ENCODE results near the gene MFN2. TPM values are rescaled to one million over a fixed set of nuclear protein-coding genes. Genes with fewer than 3 reads are reported as not detected.
"Not testable (repeated sequence)": the region's sequence is repeated elsewhere in the genome, so short reads cannot be mapped to it uniquely, and the experiment has no call there.

The MFN2 gene
- polyA plus RNA-seq, 1 of the 3 experiments (the other 2 are of a cell fraction): 43.2 TPM

DNA sequence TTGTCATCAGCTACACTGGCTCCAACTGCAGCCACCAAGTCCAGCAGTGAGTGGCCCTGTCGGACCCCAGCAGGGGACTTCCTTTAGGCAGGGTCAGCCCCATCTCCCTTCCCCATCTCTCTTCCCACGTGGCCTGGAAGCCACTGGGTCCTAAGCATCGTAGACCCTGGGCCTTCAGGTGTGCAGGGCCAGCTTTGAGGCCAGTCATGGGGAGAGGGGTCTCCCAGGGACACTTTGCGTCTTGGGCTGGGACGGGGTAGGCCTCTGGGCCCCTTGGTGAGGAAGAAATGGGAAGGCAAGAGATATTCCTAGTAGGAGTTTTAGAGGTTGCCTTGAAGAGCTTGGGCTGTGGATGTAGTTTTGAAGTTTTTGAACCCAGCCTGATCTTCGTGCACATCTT is 27.0 kb downstream of the MFN2 start:
- ChIA-PET CTCF (no interaction called here), POLR2A (no interaction called here)
- no peak for DNase-seq
- peaks cover 4% of the 10 kb centered on the region for H3F3A ChIP-seq (replicated peaks; ENCODE audit: insufficient read depth)
- TF ChIP-seq RAD21 (IDR thresholded peaks at IDR 0.05; ENCODE audit: low read length) (no peak), NFIC (IDR thresholded peaks at IDR 0.05; ENCODE audit: borderline replicate concordance) (no peak), GABPA (IDR thresholded peaks at IDR 0.05; ENCODE audit: low read depth) (no peak), MXI1 (IDR thresholded peaks at IDR 0.05; ENCODE audit: low read depth, low read length) (no peak), RCOR1 (IDR thresholded peaks at IDR 0.05; ENCODE audit: low read length) (no peak), FOXJ3 (CRISPR knock-in tag; IDR thresholded peaks at IDR 0.05) (no peak), POLR2AphosphoS5 (IDR thresholded peaks at IDR 0.05; ENCODE audit: low read depth, low read length) (no peak), SIN3A (IDR thresholded peaks at IDR 0.05; ENCODE audit: borderline replicate concordance, low read depth, low read length) (no peak), EP300 (IDR thresholded peaks at IDR 0.05; ENCODE audit: borderline replicate concordance in 1 of 2, low read depth in 1 of 2, low read length in 1 of 2) (no peak), FOXM1 (IDR thresholded peaks at IDR 0.05; ENCODE audit: low read depth) (no peak), SMC3 (IDR thresholded peaks at IDR 0.05; ENCODE audit: low read depth, low read length) (no peak), ZBTB33 (IDR thresholded peaks at IDR 0.05; ENCODE audit: borderline replicate concordance, low read depth) (no peak), REST (IDR thresholded peaks at IDR 0.05; ENCODE audit: low read depth, low read length) (no peak), IRF3 (IDR thresholded peaks at IDR 0.05; ENCODE audit: low read depth, low read length) (no peak), YY1 (IDR thresholded peaks at IDR 0.05; ENCODE audit: low read depth) (no peak)
- TF ChIP-seq, protein P1, sequence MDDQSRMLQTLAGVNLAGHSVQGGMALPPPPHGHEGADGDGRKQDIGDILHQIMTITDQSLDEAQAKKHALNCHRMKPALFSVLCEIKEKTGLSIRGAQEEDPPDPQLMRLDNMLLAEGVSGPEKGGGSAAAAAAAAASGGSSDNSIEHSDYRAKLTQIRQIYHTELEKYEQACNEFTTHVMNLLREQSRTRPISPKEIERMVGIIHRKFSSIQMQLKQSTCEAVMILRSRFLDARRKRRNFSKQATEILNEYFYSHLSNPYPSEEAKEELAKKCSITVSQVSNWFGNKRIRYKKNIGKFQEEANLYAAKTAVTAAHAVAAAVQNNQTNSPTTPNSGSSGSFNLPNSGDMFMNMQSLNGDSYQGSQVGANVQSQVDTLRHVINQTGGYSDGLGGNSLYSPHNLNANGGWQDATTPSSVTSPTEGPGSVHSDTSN (IDR thresholded peaks at IDR 0.05): no peak
- TF ChIP-seq, protein P2, sequence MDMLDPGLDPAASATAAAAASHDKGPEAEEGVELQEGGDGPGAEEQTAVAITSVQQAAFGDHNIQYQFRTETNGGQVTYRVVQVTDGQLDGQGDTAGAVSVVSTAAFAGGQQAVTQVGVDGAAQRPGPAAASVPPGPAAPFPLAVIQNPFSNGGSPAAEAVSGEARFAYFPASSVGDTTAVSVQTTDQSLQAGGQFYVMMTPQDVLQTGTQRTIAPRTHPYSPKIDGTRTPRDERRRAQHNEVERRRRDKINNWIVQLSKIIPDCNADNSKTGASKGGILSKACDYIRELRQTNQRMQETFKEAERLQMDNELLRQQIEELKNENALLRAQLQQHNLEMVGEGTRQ (IDR thresholded peaks at IDR 0.05; ENCODE audit: borderline replicate concordance, low read depth, low read length): no peak
- TF ChIP-seq, protein P3, sequence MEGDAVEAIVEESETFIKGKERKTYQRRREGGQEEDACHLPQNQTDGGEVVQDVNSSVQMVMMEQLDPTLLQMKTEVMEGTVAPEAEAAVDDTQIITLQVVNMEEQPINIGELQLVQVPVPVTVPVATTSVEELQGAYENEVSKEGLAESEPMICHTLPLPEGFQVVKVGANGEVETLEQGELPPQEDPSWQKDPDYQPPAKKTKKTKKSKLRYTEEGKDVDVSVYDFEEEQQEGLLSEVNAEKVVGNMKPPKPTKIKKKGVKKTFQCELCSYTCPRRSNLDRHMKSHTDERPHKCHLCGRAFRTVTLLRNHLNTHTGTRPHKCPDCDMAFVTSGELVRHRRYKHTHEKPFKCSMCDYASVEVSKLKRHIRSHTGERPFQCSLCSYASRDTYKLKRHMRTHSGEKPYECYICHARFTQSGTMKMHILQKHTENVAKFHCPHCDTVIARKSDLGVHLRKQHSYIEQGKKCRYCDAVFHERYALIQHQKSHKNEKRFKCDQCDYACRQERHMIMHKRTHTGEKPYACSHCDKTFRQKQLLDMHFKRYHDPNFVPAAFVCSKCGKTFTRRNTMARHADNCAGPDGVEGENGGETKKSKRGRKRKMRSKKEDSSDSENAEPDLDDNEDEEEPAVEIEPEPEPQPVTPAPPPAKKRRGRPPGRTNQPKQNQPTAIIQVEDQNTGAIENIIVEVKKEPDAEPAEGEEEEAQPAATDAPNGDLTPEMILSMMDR (IDR thresholded peaks at IDR 0.05): no peak
- H3K9me3 ChIP-seq: no peaks in the 10 kb centered on the region
- WGBS (ENCODE audit: low lambda C conversion rate): 94% methylated on average over 5 of the region's 6 CpGs
- H3K4me3 ChIP-seq (ENCODE audit: low read depth in 2 of 2, low read length in 1 of 2): no peak overlapping the region
- no peak overlapping the region for H3K4me2 ChIP-seq
- peaks cover 33 to 74% of the 10 kb centered on the region in 2 experiments for H3K36me3 ChIP-seq (replicated peaks in 1 of 2; ENCODE audit: control insufficient read depth in 1 of 2, insufficient read depth in 2 of 2, low read length in 1 of 2)
- H3K9ac ChIP-seq: no peak overlapping the region
- no peaks in the 10 kb centered on the region for H3K79me2 ChIP-seq (ENCODE audit: insufficient read depth)
- H3K27ac ChIP-seq (ENCODE audit: low read depth in 2 of 2, low read length in 1 of 2): no peak overlapping the region
- no peaks in the 10 kb centered on the region for H3K4me1 ChIP-seq (ENCODE audit: control insufficient read depth in 1 of 2, insufficient read depth in 2 of 2, low read depth in 1 of 2, low read length in 1 of 2)
- H3K27me3 ChIP-seq (ENCODE audit: insufficient read depth): no peaks in the 10 kb centered on the region
- no peaks in the 10 kb centered on the region for H3K9me2 ChIP-seq
- H4K20me1 ChIP-seq (ENCODE audit: insufficient read depth): no peaks in the 10 kb centered on the region
- no peak overlapping the region for H2AFZ ChIP-seq (ENCODE audit: low read depth)

DNA sequence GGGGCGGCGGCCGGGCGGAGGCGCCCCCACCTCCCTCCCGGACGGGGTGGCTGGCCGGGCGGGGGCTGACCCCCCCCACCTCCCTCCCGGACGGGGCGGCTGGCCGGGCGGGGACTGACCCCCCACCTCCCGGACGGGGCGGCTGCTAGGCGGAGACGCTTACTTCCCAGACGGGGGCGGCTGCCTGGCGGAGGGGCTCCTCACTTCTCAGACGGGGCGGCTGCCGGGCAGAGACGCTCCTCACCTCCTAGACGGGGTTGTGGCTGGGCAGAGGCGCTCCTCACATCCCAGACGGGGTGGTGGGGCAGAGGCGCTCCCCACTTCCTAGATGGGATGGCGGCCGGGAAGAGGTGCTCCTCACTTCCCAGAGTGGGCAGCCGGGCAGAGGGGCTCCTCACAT is 28.1 kb downstream of the MFN2 start:
- H3K79me2 ChIP-seq (ENCODE audit: insufficient read depth); POLR2A ChIA-PET; H3K27me3 ChIP-seq (ENCODE audit: insufficient read depth); H4K20me1 ChIP-seq (ENCODE audit: insufficient read depth); H3K4me3 ChIP-seq (ENCODE audit: low read depth in 2 of 2, low read length in 1 of 2); H3K27ac ChIP-seq (ENCODE audit: low read depth in 2 of 2, low read length in 1 of 2); H3K4me1 ChIP-seq (ENCODE audit: control insufficient read depth in 1 of 2, insufficient read depth in 2 of 2, low read depth in 1 of 2, low read length in 1 of 2); H3K9me3 ChIP-seq; H3K9ac ChIP-seq; H3K9me2 ChIP-seq; H3K4me2 ChIP-seq; DNase-seq; H2AFZ ChIP-seq (ENCODE audit: low read depth); CTCF ChIA-PET: not testable (repeated sequence)
- 0% methylated on average over 1 of the region's 33 CpGs for WGBS (ENCODE audit: low lambda C conversion rate)
- Histone ChIP-seq H3F3A (replicated peaks; ENCODE audit: insufficient read depth) (peaks cover 12% of the 10 kb centered on the region), H3K36me3 (replicated peaks in 1 of 2; ENCODE audit: control insufficient read depth in 1 of 2, insufficient read depth in 2 of 2, low read length in 1 of 2) (peaks cover 23 to 73% of the 10 kb centered on the region in 2 experiments)

All from SK-N-SH (cell line).